Panc1 (cell line): Measurements from ENCODE around the gene MRPL20. TPM values are rescaled to one million over a fixed set of nuclear protein-coding genes. Genes with fewer than 3 reads are reported as not detected.
"Not testable (repeated sequence)": the region's sequence is repeated elsewhere in the genome, so short reads cannot be mapped to it uniquely, and the experiment has no call there.

Experiments used
- ATAC-seq: fragments of 200-7000 bp; cut with Tn5 transposase; 2 replicates; pipeline ENCODE4 v1.9.1; 2020; ENCODE audit warnings: mild to moderate bottlenecking, moderate library complexity
- BruUV-seq: library from RNA; stranded (reverse); fragments of 400-500 nt; replicated peaks from 2 replicates; lab custom pipeline; 2021; lab: Mats Ljungman, UMichigan
- CTCF ChIA-PET: fragments of 300-600 bp; sonication (Branson Sonifier 250); formaldehyde crosslinking; loops from one replicate; lab custom pipeline; 2022; ENCODE audit warnings: antibody characterized with exemption; lab: Charles Lee
- POLR2A ChIA-PET: fragments of 300-600 bp; sonication (Branson Sonifier 250); formaldehyde crosslinking; loops from one replicate; lab custom pipeline; 2022; ENCODE audit warnings: antibody characterized with exemption; lab: Charles Lee
- DNase-seq: peaks from one replicate; pipeline ENCODE4 v3.0.0-alpha.2; 2010; ENCODE audit warnings: low read depth, low spot score
- H3K27ac ChIP-seq: 2 replicates; pipeline ENCODE4 v1.5.1; 2011; ENCODE audit warnings: mild to moderate bottlenecking, low read length, inconsistent platforms
- H3K27me3 ChIP-seq: fragments of 200-500 bp; sonication (Bioruptor generic); 2 replicates; pipeline ENCODE4 v1.6.0; 2014; ENCODE audit warnings: low read length, inconsistent platforms; ENCODE audit not compliant: control insufficient read depth, insufficient read depth
- H3K36me3 ChIP-seq: fragments of 200-500 bp; sonication (Bioruptor generic); 2 replicates; pipeline ENCODE4 v1.5.1; 2014; ENCODE audit warnings: inconsistent platforms, mild to moderate bottlenecking, low read length, moderate library complexity; ENCODE audit not compliant: control insufficient read depth, insufficient read depth
- H3K4me1 ChIP-seq: 2 replicates; pipeline ENCODE4 v1.5.1; 2011; ENCODE audit warnings: inconsistent platforms, mild to moderate bottlenecking, low read length, moderate library complexity; ENCODE audit not compliant: control insufficient read depth, insufficient read depth
- H3K4me3 ChIP-seq, 2 experiments: 2 replicates each; pipeline ENCODE4 v1.5.1; 2011 to 2012; ENCODE audit warnings: low read depth in 2 of 2, low read length in 2 of 2, mild to moderate bottlenecking in 2 of 2, inconsistent platforms in 1 of 2, moderate library complexity in 1 of 2
- H3K9me3 ChIP-seq: fragments of 200-500 bp; sonication (Bioruptor generic); 2 replicates; pipeline ENCODE4 v1.5.1; 2014; ENCODE audit warnings: low read depth, mild to moderate bottlenecking, inconsistent platforms, low read length, moderate library complexity; ENCODE audit not compliant: control insufficient read depth, insufficient read depth
- POLR2AphosphoS5 ChIP-seq: IDR thresholded peaks from 2 replicates; pipeline ENCODE4 v1.6.1; 2012; ENCODE audit warnings: mild to moderate bottlenecking, low read depth, low read length, moderate library complexity
- SIN3A ChIP-seq: IDR thresholded peaks from 2 replicates; pipeline ENCODE4 v1.6.1; 2012; ENCODE audit warnings: low read depth, mild to moderate bottlenecking, low read length, moderate library complexity, borderline replicate concordance; ENCODE audit not compliant: insufficient read depth
- TCF7L2 ChIP-seq: IDR thresholded peaks from 2 replicates; pipeline ENCODE4 v1.6.1; 2011; ENCODE audit warnings: mild to moderate bottlenecking, low read depth, low read length, inconsistent platforms
- in situ Hi-C: cut with HindIII; loops from 2 replicates; pipeline ENCODE4 v1.10.0; 2016; ENCODE audit warnings: low sequenced_read_pairs, low pct_unique_long_range_greater_than_20kb
- intact Hi-C: fragments of 100-400 bp; cut with micrococcal nuclease; formaldehyde crosslinking; loops from one replicate; pipeline ENCODE4 v1.10.0; 2022; ENCODE audit not compliant: unreplicated experiment
- total RNA-seq: library from RNA; stranded (reverse); gene quantifications from one replicate; pipeline ENCODE4 v1.2.1, GENCODE V29; 2021; ENCODE audit not compliant: unreplicated experiment
- TF ChIP-seq, protein P1 (sequence below), 2 experiments: IDR thresholded peaks; 2 replicates each; pipeline ENCODE4 v1.6.1; 2011 to 2012; ENCODE audit warnings: low read depth in 2 of 2, control low read depth in 1 of 2, low read length in 1 of 2, mild to moderate bottlenecking in 1 of 2, moderate library complexity in 1 of 2; ENCODE audit not compliant: insufficient read depth in 1 of 2
- TF ChIP-seq, protein P2 (sequence below): fragments of 450-650 bp; IDR thresholded peaks from 2 replicates; pipeline ENCODE4 v1.5.1; 2017; ENCODE audit warnings: mild to moderate bottlenecking

The MRPL20 gene
- total RNA-seq, 1 experiment from 2014 or later, result 196 TPM

DNA sequence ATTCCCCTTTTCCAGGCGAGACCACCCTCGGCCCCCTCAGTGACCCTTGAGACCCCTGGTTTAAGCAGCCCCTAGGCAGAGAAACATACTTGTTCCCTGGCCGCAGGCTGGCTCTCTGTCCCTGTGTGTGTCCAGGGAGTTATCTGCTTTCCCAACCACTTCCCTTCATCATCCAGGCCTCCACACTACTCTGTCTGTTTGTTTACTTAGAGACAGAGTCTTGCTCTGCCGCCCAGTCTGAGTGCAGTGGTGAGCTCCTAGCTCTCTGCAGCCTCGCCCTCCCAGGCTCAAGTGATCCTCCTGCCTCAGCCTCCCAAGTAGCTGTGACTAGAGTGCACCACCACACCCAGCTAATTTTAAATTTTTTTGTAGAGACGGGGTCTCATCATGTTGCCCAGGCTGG lies 22.6 kb upstream of the MRPL20 start:
- Histone ChIP-seq H3K36me3 (no peaks in the 10 kb centered on the region), H3K9me3 (no peaks in the 10 kb centered on the region), H3K27ac (peak overlapping the region; percentile 91), H3K4me1 (peaks cover 65% of the 10 kb centered on the region), H3K27me3 (no peaks in the 10 kb centered on the region), H3K4me3 (0 out of 4 replicates have a peak overlapping the region, but pooled peaks of 1 of the 2 experiments have one; percentile 15)
- intact Hi-C loops (no loop called here), in situ Hi-C loops (no loop called here)
- TF ChIP-seq, protein P1, sequence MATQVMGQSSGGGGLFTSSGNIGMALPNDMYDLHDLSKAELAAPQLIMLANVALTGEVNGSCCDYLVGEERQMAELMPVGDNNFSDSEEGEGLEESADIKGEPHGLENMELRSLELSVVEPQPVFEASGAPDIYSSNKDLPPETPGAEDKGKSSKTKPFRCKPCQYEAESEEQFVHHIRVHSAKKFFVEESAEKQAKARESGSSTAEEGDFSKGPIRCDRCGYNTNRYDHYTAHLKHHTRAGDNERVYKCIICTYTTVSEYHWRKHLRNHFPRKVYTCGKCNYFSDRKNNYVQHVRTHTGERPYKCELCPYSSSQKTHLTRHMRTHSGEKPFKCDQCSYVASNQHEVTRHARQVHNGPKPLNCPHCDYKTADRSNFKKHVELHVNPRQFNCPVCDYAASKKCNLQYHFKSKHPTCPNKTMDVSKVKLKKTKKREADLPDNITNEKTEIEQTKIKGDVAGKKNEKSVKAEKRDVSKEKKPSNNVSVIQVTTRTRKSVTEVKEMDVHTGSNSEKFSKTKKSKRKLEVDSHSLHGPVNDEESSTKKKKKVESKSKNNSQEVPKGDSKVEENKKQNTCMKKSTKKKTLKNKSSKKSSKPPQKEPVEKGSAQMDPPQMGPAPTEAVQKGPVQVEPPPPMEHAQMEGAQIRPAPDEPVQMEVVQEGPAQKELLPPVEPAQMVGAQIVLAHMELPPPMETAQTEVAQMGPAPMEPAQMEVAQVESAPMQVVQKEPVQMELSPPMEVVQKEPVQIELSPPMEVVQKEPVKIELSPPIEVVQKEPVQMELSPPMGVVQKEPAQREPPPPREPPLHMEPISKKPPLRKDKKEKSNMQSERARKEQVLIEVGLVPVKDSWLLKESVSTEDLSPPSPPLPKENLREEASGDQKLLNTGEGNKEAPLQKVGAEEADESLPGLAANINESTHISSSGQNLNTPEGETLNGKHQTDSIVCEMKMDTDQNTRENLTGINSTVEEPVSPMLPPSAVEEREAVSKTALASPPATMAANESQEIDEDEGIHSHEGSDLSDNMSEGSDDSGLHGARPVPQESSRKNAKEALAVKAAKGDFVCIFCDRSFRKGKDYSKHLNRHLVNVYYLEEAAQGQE (IDR thresholded peaks at IDR 0.05; ENCODE audit: insufficient read depth in 1 of 2, low read depth in 2 of 2, low read length in 1 of 2), result no peak
- no peak for TF ChIP-seq POLR2AphosphoS5
- TF ChIP-seq, protein P2, sequence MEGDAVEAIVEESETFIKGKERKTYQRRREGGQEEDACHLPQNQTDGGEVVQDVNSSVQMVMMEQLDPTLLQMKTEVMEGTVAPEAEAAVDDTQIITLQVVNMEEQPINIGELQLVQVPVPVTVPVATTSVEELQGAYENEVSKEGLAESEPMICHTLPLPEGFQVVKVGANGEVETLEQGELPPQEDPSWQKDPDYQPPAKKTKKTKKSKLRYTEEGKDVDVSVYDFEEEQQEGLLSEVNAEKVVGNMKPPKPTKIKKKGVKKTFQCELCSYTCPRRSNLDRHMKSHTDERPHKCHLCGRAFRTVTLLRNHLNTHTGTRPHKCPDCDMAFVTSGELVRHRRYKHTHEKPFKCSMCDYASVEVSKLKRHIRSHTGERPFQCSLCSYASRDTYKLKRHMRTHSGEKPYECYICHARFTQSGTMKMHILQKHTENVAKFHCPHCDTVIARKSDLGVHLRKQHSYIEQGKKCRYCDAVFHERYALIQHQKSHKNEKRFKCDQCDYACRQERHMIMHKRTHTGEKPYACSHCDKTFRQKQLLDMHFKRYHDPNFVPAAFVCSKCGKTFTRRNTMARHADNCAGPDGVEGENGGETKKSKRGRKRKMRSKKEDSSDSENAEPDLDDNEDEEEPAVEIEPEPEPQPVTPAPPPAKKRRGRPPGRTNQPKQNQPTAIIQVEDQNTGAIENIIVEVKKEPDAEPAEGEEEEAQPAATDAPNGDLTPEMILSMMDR, result no peak
- TF ChIP-seq TCF7L2, result no peak
- no peak for TF ChIP-seq SIN3A
- DNase-seq (no peak), ATAC-seq (no peak)
- CTCF ChIA-PET, result interaction anchor here (0.7 kb wide), 1 partner anchor 11 kb away, joined by 6 read pairs; no protein-coding TSS in a partner anchor
- TSS peak; percentile 60 for BruUV-seq
- POLR2A ChIA-PET, result no interaction called here

DNA sequence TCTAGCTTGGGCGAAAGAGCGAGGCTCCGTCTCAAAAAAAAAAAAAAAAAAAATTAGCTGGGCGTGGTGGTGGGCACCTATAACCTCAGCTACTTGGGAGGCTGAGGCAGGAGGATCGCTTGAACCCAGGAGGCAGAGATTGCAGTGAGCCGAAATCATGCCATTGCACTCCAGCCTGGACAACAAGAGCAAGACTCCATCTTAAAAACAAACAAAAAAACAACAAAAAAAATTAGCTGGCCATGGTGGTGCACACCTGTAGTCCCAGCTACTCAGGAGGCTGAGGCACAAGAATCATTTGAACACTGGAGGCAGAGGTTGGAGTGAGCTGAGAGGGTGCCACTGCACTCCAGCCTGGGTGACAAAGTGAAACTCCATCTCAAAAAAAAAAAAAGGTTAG lies 21.9 kb upstream of the MRPL20 start:
- BruUV-seq, H3K36me3 ChIP-seq, H3K4me3 ChIP-seq, H3K27me3 ChIP-seq, in situ Hi-C loops, intact Hi-C loops, H3K9me3 ChIP-seq, ATAC-seq, DNase-seq, POLR2A ChIA-PET: not testable (repeated sequence)
- CTCF ChIA-PET, result interaction anchor here (0.7 kb wide), 1 partner anchor 11 kb away, joined by 6 read pairs; no protein-coding TSS in a partner anchor
- peaks cover 58% of the 10 kb centered on the region for H3K4me1 ChIP-seq
- peak overlapping the region; percentile 91 for H3K27ac ChIP-seq

DNA sequence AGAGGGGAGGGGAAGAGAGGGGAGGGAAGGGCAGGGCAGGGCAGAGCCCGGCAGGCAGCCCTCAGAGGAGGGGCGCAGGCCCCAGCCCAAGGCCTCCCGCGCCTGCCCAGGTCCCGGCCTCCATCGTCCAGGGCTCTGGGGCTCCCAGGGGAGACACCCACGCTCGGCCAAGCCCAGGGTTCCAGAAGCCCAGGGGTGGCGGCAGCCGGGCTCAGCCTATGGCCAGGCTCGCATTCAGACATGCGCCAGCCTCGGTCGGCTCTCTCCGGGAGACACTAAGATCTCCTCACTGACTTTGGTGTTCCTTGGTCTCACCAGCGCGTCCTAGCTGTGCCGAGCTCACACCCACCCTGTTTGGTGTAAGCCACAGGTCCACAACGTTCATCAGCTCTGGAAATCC lies 21.1 kb upstream of the MRPL20 start:
- ChIA-PET POLR2A (no interaction called here), CTCF (no interaction called here)
- Histone ChIP-seq H3K4me3 (no peak overlapping the region), H3K27me3 (no peaks in the 10 kb centered on the region), H3K27ac (peak overlapping the region; percentile 91), H3K9me3 (no peaks in the 10 kb centered on the region), H3K4me1 (peaks cover 52% of the 10 kb centered on the region), H3K36me3 (no peaks in the 10 kb centered on the region)
- in situ Hi-C loops, result no loop called here
- intact Hi-C loops, result no loop called here
- DNase-seq (no peak), ATAC-seq (no peak)
- no TSS peak for BruUV-seq
- no peak for TF ChIP-seq TCF7L2
- 0 out of 2 replicates have a peak, but pooled peaks have one; percentile 16 for TF ChIP-seq POLR2AphosphoS5
- TF ChIP-seq, protein P1 (IDR thresholded peaks at IDR 0.05; ENCODE audit: insufficient read depth in 1 of 2, low read depth in 2 of 2, low read length in 1 of 2), result no peak
- 0 out of 2 replicates have a peak, but pooled peaks have one; percentile 19 for TF ChIP-seq SIN3A
- TF ChIP-seq, protein P2, result no peak
